Stimulated activated naive B cell treated with anti-CD40 and anti-IgM and Interleukin-4, amounts not matched to agents 10 μg/mL and 1 μg/mL and 100 μg/mL, for 72 hours (primary cell): ENCODE measurements around the gene FAM118A.
"Not testable (repeated sequence)": the region's sequence is repeated elsewhere in the genome, so short reads cannot be mapped to it uniquely, and the experiment has no call there.

Experiments used
- ATAC-seq, 2 donors: fragments of 150-1000 bp; cut with Tn5 transposase; replicated peaks; 2 replicates each; pipeline ENCODE4 v1.10.0; 2021; ENCODE audit warnings: moderate library complexity in 1 of 2
- DNase-seq: peaks from one replicate; pipeline ENCODE4 v3.0.0; 2021
- H3K27ac Mint-ChIP-seq: one replicate; pipeline ENCODE4 v1.8.0; 2022; ENCODE audit warnings: mild to moderate bottlenecking, mixed read lengths
- H3K27me3 Mint-ChIP-seq, 2 donors: one replicate each; pipeline ENCODE4 v1.8.0; 2022; ENCODE audit warnings: mixed read lengths in 2 of 2
- H3K36me3 Mint-ChIP-seq, 2 donors: one replicate each; pipeline ENCODE4 v1.8.0; 2022; ENCODE audit warnings: mixed read lengths in 2 of 2, mild to moderate bottlenecking in 1 of 2
- H3K4me1 Mint-ChIP-seq, 2 donors: one replicate each; pipeline ENCODE4 v1.8.0; 2022; ENCODE audit warnings: mixed read lengths in 2 of 2, mild to moderate bottlenecking in 1 of 2
- H3K4me3 Mint-ChIP-seq, 2 donors: one replicate each; pipeline ENCODE4 v1.8.0; 2022; ENCODE audit warnings: mild to moderate bottlenecking in 2 of 2, mixed read lengths in 2 of 2, moderate library complexity in 1 of 2
- H3K9me3 Mint-ChIP-seq, 2 donors: one replicate each; pipeline ENCODE4 v1.8.0; 2022; ENCODE audit warnings: mixed read lengths in 2 of 2, mild to moderate bottlenecking in 1 of 2

The FAM118A gene

GRCh38 chr22:45338795-45339194, 29.1 kb downstream of the FAM118A start:
- Mint-ChIP-seq H3K36me3 (peaks cover 38 to 64% of the 10 kb centered on the region in 2 donors), H3K4me1 (no peaks in the 10 kb centered on the region), H3K4me3 (no peak overlapping the region), H3K27me3 (no peaks in the 10 kb centered on the region), H3K27ac (no peak overlapping the region), H3K9me3 (no peaks in the 10 kb centered on the region)
- ATAC-seq (no peak), DNase-seq (no peak)

- no peaks in the 10 kb centered on the region for H3K27me3 Mint-ChIP-seq
- H3K4me1 Mint-ChIP-seq: peaks cover 2 to 6% of the 10 kb centered on the region in 2 donors
- DNase-seq: no peak
- no peak for ATAC-seq
- peaks cover 34 to 60% of the 10 kb centered on the region in 2 donors for H3K36me3 Mint-ChIP-seq
- H3K27ac Mint-ChIP-seq: no peak overlapping the region
- H3K4me3 Mint-ChIP-seq: no peak overlapping the region
- no peaks in the 10 kb centered on the region for H3K9me3 Mint-ChIP-seq
These were observed 30.6 kb downstream of the FAM118A start for GRCh38 chr22:45340323-45340722.

- H3K36me3 Mint-ChIP-seq: peaks cover 26 to 53% of the 10 kb centered on the region in 2 donors
- DNase-seq (no peak), ATAC-seq (peak in 1 of 2 donors; percentile 27)
- H3K9me3 Mint-ChIP-seq: no peaks in the 10 kb centered on the region
- H3K4me1 Mint-ChIP-seq: peaks cover 2 to 6% of the 10 kb centered on the region in 2 donors
- H3K27me3 Mint-ChIP-seq: no peaks in the 10 kb centered on the region
- H3K4me3 Mint-ChIP-seq: no peak overlapping the region
- peak overlapping the region; percentile 77 for H3K27ac Mint-ChIP-seq
These were observed 31.8 kb downstream of the FAM118A start for GRCh38 chr22:45341498-45341897.

GRCh38 chr22:45343143-45343542, 33.4 kb downstream of the FAM118A start:
- no peak for DNase-seq
- ATAC-seq: no peak
- no peak overlapping the region for H3K27ac Mint-ChIP-seq
- H3K27me3 Mint-ChIP-seq: no peaks in the 10 kb centered on the region
- peaks cover 2 to 6% of the 10 kb centered on the region in 2 donors for H3K4me1 Mint-ChIP-seq
- no peaks in the 10 kb centered on the region for H3K9me3 Mint-ChIP-seq
- H3K36me3 Mint-ChIP-seq: peaks cover 21 to 45% of the 10 kb centered on the region in 2 donors
- H3K4me3 Mint-ChIP-seq: no peak overlapping the region

GRCh38 chr22:45344334-45344733, 34.6 kb downstream of the FAM118A start:
- DNase-seq (no peak), ATAC-seq (no peak)
- Mint-ChIP-seq H3K4me1 (peaks cover 2 to 6% of the 10 kb centered on the region in 2 donors), H3K9me3 (no peaks in the 10 kb centered on the region), H3K27ac (no peak overlapping the region), H3K36me3 (peaks cover 17 to 40% of the 10 kb centered on the region in 2 donors), H3K4me3 (no peak overlapping the region), H3K27me3 (no peaks in the 10 kb centered on the region)

GRCh38 chr22:45349916-45350315, 40.2 kb downstream of the FAM118A start:
- DNase-seq (no peak), ATAC-seq (no peak)
- H3K4me3 Mint-ChIP-seq: no peak overlapping the region
- no peaks in the 10 kb centered on the region for H3K4me1 Mint-ChIP-seq
- H3K27ac Mint-ChIP-seq: no peak overlapping the region
- no peaks in the 10 kb centered on the region for H3K27me3 Mint-ChIP-seq
- H3K9me3 Mint-ChIP-seq: no peaks in the 10 kb centered on the region
- H3K36me3 Mint-ChIP-seq: peaks cover 9 to 16% of the 10 kb centered on the region in 2 donors

- no peaks in the 10 kb centered on the region for H3K4me1 Mint-ChIP-seq
- peaks cover 3 to 9% of the 10 kb centered on the region in 2 donors for H3K36me3 Mint-ChIP-seq
- no peak overlapping the region for H3K4me3 Mint-ChIP-seq
- no peak for DNase-seq
- no peaks in the 10 kb centered on the region for H3K27me3 Mint-ChIP-seq
- H3K27ac Mint-ChIP-seq: no peak overlapping the region
- no peaks in the 10 kb centered on the region for H3K9me3 Mint-ChIP-seq
- ATAC-seq: no peak
These were observed 42.2 kb downstream of the FAM118A start for GRCh38 chr22:45351956-45352355.

GRCh38 chr22:45352757-45353156, 43.0 kb downstream of the FAM118A start:
- H3K27me3 Mint-ChIP-seq, H3K4me3 Mint-ChIP-seq, H3K36me3 Mint-ChIP-seq, DNase-seq, H3K9me3 Mint-ChIP-seq, H3K27ac Mint-ChIP-seq, H3K4me1 Mint-ChIP-seq, ATAC-seq: not testable (repeated sequence)

GRCh38 chr22:45353786-45354185, 44.1 kb downstream of the FAM118A start:
- Mint-ChIP-seq H3K4me3 (no peak overlapping the region), H3K4me1 (no peaks in the 10 kb centered on the region), H3K27ac (no peak overlapping the region), H3K36me3 (peaks cover 0 to 6% of the 10 kb centered on the region in 2 donors), H3K27me3 (no peaks in the 10 kb centered on the region), H3K9me3 (no peaks in the 10 kb centered on the region)
- no peak for DNase-seq
- ATAC-seq: no peak

- peaks cover 0 to 5% of the 10 kb centered on the region in 2 donors for H3K27me3 Mint-ChIP-seq
- H3K9me3 Mint-ChIP-seq: no peaks in the 10 kb centered on the region
- no peak for ATAC-seq
- DNase-seq: no peak
- H3K36me3 Mint-ChIP-seq: peaks cover 0 to 2% of the 10 kb centered on the region in 2 donors
- H3K27ac Mint-ChIP-seq: no peak overlapping the region
- H3K4me1 Mint-ChIP-seq: no peaks in the 10 kb centered on the region
- no peak overlapping the region for H3K4me3 Mint-ChIP-seq
These were observed 47.8 kb downstream of the FAM118A start for GRCh38 chr22:45357490-45357889.

GRCh38 chr22:45358127-45358526, 48.4 kb downstream of the FAM118A start:
- Mint-ChIP-seq H3K9me3 (no peaks in the 10 kb centered on the region), H3K27ac (no peak overlapping the region), H3K36me3 (peaks cover 0 to 2% of the 10 kb centered on the region in 2 donors), H3K4me1 (no peaks in the 10 kb centered on the region), H3K4me3 (no peak overlapping the region), H3K27me3 (peaks cover 0 to 6% of the 10 kb centered on the region in 2 donors)
- ATAC-seq: no peak
- no peak for DNase-seq

GRCh38 chr22:45359627-45360026, 49.9 kb downstream of the FAM118A start:
- peaks cover 0 to 2% of the 10 kb centered on the region in 2 donors for H3K36me3 Mint-ChIP-seq
- no peaks in the 10 kb centered on the region for H3K9me3 Mint-ChIP-seq
- no peaks in the 10 kb centered on the region for H3K4me1 Mint-ChIP-seq
- H3K4me3 Mint-ChIP-seq: no peak overlapping the region
- H3K27ac Mint-ChIP-seq: no peak overlapping the region
- ATAC-seq: no peak
- DNase-seq: no peak
- peaks cover 0 to 8% of the 10 kb centered on the region in 2 donors for H3K27me3 Mint-ChIP-seq

- Mint-ChIP-seq H3K9me3 (peaks cover 6 to 8% of the 10 kb centered on the region in 2 donors), H3K27me3 (peaks cover 8 to 23% of the 10 kb centered on the region in 2 donors), H3K4me3 (no peak overlapping the region), H3K36me3 (peaks cover 4 to 6% of the 10 kb centered on the region in 2 donors), H3K27ac (no peak overlapping the region), H3K4me1 (no peaks in the 10 kb centered on the region)
- ATAC-seq (no peak), DNase-seq (no peak)
These were observed 57.0 kb downstream of the FAM118A start for GRCh38 chr22:45366713-45367112.

GRCh38 chr22:45373592-45373991, 63.9 kb downstream of the FAM118A start:
- not testable (repeated sequence) for H3K27ac Mint-ChIP-seq, H3K4me3 Mint-ChIP-seq, DNase-seq, ATAC-seq, H3K4me1 Mint-ChIP-seq, H3K36me3 Mint-ChIP-seq, H3K9me3 Mint-ChIP-seq, H3K27me3 Mint-ChIP-seq

- no peaks in the 10 kb centered on the region for H3K9me3 Mint-ChIP-seq
- no peak overlapping the region for H3K27ac Mint-ChIP-seq
- no peak for DNase-seq
- H3K4me1 Mint-ChIP-seq: peaks cover 5 to 6% of the 10 kb centered on the region in 2 donors
- H3K27me3 Mint-ChIP-seq: peaks cover 0 to 4% of the 10 kb centered on the region in 2 donors
- peak; percentile 71 to 93 for ATAC-seq
- H3K4me3 Mint-ChIP-seq: no peak overlapping the region
- H3K36me3 Mint-ChIP-seq: no peaks in the 10 kb centered on the region
These were observed 66.3 kb downstream of the FAM118A start for GRCh38 chr22:45376009-45376408.

- Mint-ChIP-seq H3K9me3 (no peaks in the 10 kb centered on the region), H3K4me1 (peaks cover 5 to 6% of the 10 kb centered on the region in 2 donors), H3K27ac (no peak overlapping the region), H3K4me3 (no peak overlapping the region), H3K36me3 (no peaks in the 10 kb centered on the region), H3K27me3 (peaks cover 0 to 4% of the 10 kb centered on the region in 2 donors)
- DNase-seq (no peak), ATAC-seq (no peak)
These were observed 67.0 kb downstream of the FAM118A start for GRCh38 chr22:45376703-45377102.
